Lower leg skin (tissue), 3 donors: ENCODE results near the gene GALNS.

Experiments used
- CTCF ChIP-seq, 3 donors: fragments of 450-650 bp; IDR thresholded peaks; one replicate each; pipeline ENCODE4 v1.5.1; 2016; ENCODE audit warnings: antibody characterized with exemption in 3 of 3, mild to moderate bottlenecking in 3 of 3, moderate library complexity in 2 of 3
- POLR2A ChIP-seq, 2 donors: fragments of 450-650 bp; IDR thresholded peaks; one replicate each; pipeline ENCODE4 v1.6.1; 2016 to 2017; ENCODE audit warnings: antibody characterized with exemption in 2 of 2, mild to moderate bottlenecking in 1 of 2, moderate library complexity in 1 of 2

DNA sequence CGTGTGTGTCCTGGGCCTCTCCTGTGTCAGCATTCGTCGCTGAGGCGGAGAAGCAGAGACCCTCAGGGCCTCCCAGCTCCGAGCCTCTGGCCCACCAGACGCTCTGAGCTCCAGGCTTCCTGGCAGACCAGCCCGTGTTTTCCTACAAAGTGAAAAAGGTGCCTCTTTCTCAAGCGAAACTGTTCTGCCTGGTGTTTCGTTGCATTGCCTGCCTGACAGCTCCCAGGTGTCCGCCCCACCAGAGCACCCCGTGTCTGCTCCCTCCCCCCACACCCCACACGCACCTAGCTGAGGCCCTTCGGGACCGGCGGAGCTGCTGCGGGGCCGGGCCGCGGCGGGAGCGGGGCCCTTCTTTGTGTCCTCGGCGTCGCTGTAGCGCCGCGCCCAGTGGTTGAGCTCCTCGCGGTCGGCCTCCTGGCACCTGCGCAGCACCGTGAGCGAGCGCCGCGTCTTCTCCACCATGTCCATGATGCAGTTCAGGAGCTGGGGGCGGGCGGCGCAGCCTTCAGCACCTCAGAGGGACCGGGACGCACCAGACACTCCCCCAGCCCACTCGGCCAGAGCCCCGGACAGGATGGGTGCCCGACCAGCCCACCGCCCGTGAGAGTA, 24.4 kb upstream of the GALNS start:
- TF ChIP-seq CTCF (IDR thresholded peaks at IDR 0.05) (no peak), POLR2A (IDR thresholded peaks at IDR 0.05) (no peak)
